Measurements from ENCODE around the gene SCFD2.
A peak's percentile ranks its signal among the peaks of the same experiment; 100 is the strongest.

Gene SCFD2

GRCh38 chr4:52911684-52912294 lies 454.1 kb downstream of the SCFD2 start:
- peak; percentile 63 for DNase-seq

GRCh38 chr4:52910115-52910514 lies 455.7 kb downstream of the SCFD2 start:
- DNase-seq, result no peak

GRCh38 chr4:52907510-52907909 lies 458.4 kb downstream of the SCFD2 start:
- no peak for DNase-seq

GRCh38 chr4:52904421-52904820 lies 461.4 kb downstream of the SCFD2 start:
- DNase-seq, result no peak

- DNase-seq, result no peak
These were observed 462.6 kb downstream of the SCFD2 start for GRCh38 chr4:52903273-52903672.

DNA sequence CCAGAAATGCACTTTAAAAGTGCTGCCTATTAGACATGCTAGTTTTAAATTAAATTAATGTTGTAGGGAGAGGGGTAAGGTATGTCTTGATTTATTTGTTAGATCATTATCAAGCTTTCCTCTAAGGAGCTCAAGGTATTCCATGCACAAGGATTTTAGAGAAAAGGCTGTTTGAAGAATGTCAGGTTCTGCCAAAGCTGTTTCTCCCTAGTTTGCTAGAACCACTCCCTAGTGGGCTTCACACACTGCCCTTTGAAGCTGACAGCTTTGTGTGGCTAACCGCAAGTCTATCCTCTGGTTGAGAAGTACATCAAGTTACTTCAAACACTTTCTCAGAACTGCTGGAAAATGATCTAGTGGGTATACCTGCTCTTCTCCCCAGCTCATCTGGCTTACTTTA lies 471.4 kb downstream of the SCFD2 start:
- no peak for DNase-seq

DNA sequence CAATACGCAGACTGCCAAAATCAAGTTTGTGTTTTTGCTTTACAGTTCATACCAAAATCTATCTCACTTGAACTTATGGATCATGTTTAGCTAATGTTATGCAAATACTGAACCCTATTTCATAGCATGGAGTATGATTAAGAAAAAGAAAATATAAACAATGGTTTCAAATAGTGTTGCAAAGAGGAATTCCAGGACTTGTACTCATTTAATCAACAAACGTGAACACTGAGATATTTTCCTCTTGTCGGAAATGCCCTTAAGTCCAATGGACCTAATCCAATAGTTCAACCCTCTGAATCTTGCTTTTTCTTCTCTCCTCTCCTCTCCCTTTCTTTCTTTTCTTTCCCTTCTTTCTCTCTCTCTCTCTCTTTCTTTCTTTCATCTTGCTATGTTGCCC lies 473.0 kb downstream of the SCFD2 start:
- no peak for DNase-seq

DNA sequence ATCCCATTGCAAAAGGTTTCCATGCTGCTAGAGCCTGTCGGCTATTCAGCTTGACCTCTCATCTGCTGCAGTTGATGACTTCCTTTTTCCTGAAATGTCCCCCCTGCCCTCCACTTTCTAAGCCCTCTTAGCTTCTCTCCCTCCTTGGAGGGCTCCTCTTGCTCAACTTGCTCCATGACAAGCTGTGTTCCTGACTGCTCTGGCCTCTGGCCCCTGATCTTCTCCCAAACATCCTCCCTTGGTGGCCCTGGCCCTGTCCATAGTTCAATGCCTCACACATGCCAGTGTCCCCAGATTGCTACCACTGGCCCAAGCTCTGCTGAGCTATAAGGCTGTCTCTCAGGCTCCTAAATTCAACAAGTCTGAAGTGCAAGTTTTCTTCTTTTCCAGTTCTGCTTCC lies 474.1 kb downstream of the SCFD2 start:
- DNase-seq, result no peak

DNA sequence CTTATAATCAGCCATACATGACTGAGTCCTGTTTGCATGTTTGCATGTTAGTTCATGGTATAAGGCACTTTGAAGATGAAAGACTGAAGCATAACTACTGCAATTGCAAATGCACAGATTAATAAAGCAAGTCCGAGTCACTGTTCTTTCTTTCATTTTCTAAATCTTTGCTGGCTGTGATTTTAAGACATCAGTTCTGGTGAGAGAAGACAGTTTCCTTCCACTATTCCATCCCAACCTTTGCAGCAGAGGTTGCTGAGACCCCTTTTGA lies 475.4 kb downstream of the SCFD2 start:
- DNase-seq, result no peak

GRCh38 chr4:52889778-52890520 lies 475.9 kb downstream of the SCFD2 start:
- no peak for DNase-seq

DNA sequence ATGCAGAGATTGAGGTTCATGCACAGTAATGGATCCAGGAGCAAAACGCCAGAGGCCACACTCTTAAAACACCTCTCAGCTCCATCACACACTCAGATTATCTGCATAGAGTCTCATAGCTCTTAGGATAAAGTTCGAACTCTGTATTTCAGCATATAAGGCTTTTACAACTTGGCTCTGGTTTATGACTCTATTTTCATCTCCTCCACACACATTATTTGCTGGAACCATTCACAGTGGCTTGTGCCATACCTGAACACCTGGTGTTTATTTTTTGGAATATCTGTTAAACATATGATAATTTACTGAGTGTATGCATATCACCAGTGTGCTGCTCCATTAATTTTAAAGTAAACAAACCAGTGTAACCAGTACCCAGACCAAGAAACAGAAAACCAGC lies 476.5 kb downstream of the SCFD2 start:
- DNase-seq, result no peak

DNA sequence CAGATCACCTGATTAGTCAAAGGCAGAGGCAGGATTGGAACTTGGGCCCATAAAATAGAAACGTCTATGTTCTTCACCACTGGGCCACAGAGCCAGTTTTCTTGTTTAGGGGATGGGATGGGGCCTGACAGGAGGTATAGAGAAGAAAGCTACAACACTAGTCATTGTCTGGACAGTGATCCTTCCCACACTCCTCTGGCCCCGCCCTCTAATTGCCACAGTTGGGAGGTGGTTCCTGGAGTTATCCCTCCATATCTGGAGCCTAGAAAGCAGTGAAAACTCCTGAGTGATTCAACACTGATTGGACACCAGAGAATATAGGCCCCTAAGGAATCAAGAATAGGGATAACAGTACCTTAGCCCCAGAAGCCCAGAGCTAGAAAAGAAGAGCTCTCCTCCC lies 480.9 kb downstream of the SCFD2 start:
- DNase-seq, result no peak

- no peak for DNase-seq
These were observed 481.9 kb downstream of the SCFD2 start for GRCh38 chr4:52883707-52884669.

GRCh38 chr4:52883183-52883621 lies 482.7 kb downstream of the SCFD2 start:
- no peak for DNase-seq

GRCh38 chr4:52880994-52881393 lies 484.9 kb downstream of the SCFD2 start:
- DNase-seq, result no peak

GRCh38 chr4:52879471-52879870 lies 486.4 kb downstream of the SCFD2 start:
- DNase-seq, result no peak

GRCh38 chr4:52877694-52878093 lies 488.2 kb downstream of the SCFD2 start:
- no peak for DNase-seq

GRCh38 chr4:52877036-52877435 lies 488.8 kb downstream of the SCFD2 start:
- DNase-seq, result no peak

- DNase-seq, result no peak
These were observed 489.8 kb downstream of the SCFD2 start for GRCh38 chr4:52876069-52876468.

- DNase-seq, result no peak
These were observed 490.9 kb downstream of the SCFD2 start for GRCh38 chr4:52874948-52875347.

DNA sequence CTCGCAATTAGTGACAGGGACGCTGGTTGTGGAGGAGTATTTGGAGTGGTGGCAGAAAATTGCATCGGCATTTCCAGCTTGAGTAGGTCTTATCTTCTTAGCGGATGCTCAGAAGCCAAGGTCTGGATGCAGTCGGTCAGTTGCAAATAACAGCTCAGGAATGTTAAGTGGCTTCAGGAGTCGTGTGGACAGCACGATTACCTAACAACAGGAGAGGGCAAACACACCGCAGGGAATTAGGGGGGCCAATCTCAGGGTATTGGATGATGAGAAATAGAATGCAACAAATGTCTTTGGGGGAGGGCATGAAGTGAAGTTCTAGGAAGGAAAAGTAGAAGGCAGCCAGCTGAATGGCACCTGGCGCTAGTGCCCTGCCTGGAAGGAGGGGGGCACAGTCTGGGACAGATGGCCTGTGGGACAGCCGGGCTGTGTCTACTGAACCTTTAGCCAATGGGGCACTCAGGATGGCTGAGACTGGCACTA lies 492.0 kb downstream of the SCFD2 start:
- no peak for DNase-seq

DNA sequence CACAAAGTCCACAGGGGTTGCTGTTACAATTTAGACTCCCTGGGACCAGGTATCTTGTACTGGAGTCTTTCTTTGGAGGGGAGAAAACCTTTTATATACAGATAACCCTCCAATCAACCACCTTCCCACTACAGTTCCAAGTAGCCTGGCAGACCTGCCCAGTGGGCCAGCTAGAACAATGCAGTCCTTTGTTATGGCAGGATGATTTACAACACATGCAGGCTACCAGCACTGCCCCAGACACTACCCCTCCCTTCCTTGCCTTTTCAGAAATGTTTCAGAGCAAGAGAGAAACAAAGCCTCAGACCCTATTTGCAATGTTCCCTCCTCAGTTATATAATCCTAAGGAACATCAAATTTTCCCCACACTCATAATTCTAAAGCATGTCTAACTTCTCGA lies 492.7 kb downstream of the SCFD2 start:
- DNase-seq, result no peak

GRCh38 chr4:52870225-52870624 lies 495.6 kb downstream of the SCFD2 start:
- DNase-seq, result no peak

DNA sequence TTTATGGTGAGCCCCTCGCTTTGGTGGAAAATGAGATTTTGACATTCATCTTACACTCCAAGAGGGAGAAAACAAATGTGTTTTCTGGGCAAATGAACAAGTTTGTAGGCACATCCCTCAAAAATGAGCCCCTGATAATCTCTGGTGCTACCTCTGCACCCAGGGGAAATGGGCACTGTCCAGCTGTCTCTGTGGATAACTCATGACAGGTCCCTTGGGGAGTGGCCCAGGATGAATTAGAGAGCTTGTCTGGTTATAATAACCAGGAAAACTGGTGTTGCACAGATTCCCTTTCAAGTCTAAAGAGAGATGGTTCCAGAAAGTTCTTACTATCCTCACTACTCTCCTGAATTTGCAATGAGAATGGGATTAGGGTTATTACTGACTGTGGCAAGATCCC lies 496.2 kb downstream of the SCFD2 start:
- no peak for DNase-seq

All from NCI-H226 (cell line).